SK-N-SH treated with all-trans-retinoic acid at 6 μM for 48 hours (cell line): ENCODE measurements around the gene CCNE1.

Source experiments
- ARNTL ChIP-seq: fragments of 450-650 bp; formaldehyde crosslinking; IDR thresholded peaks from 2 replicates; pipeline ENCODE4 v1.5.0; 2020; ENCODE audit warnings: low read depth, mild to moderate bottlenecking, moderate library complexity, borderline replicate concordance
- BACH2 ChIP-seq: fragments of 250-450 bp; sonication (Bioruptor Pico); IDR thresholded peaks from 2 replicates; pipeline ENCODE4 v1.9.0; 2021; ENCODE audit warnings: mild to moderate bottlenecking, borderline replicate concordance
- OSR1 ChIP-seq: fragments of 250-450 bp; sonication (Bioruptor Pico); IDR thresholded peaks from 2 replicates; pipeline ENCODE4 v1.8.0; 2022; ENCODE audit warnings: moderate library complexity, mild to moderate bottlenecking, inconsistent platforms
- SNAI2 ChIP-seq: fragments of 250-450 bp; sonication (Bioruptor Pico); IDR thresholded peaks from 2 replicates; pipeline ENCODE4 v1.5.0; 2020; ENCODE audit warnings: mild to moderate bottlenecking, moderate library complexity
- ZC3H10 ChIP-seq: fragments of 250-450 bp; sonication (Bioruptor Pico); IDR thresholded peaks from 2 replicates; pipeline ENCODE4 v1.5.1; 2021; ENCODE audit warnings: mild to moderate bottlenecking, moderate library complexity
- TF ChIP-seq, protein P1 (sequence below): fragments of 250-450 bp; sonication (Bioruptor Pico); IDR thresholded peaks from 2 replicates; pipeline ENCODE4 v1.5.1; 2021; ENCODE audit warnings: mild to moderate bottlenecking, moderate library complexity
- TF ChIP-seq, protein P2 (sequence below): fragments of 250-450 bp; sonication (Bioruptor Pico); IDR thresholded peaks from 2 replicates; pipeline ENCODE4 v1.8.0; 2020; ENCODE audit warnings: mild to moderate bottlenecking, moderate library complexity, borderline replicate concordance
- TF ChIP-seq, protein P3 (sequence below): fragments of 250-450 bp; sonication (Bioruptor Pico); IDR thresholded peaks from 2 replicates; pipeline ENCODE4 v1.5.1; 2020; ENCODE audit warnings: low read depth, mild to moderate bottlenecking, moderate library complexity

DNA sequence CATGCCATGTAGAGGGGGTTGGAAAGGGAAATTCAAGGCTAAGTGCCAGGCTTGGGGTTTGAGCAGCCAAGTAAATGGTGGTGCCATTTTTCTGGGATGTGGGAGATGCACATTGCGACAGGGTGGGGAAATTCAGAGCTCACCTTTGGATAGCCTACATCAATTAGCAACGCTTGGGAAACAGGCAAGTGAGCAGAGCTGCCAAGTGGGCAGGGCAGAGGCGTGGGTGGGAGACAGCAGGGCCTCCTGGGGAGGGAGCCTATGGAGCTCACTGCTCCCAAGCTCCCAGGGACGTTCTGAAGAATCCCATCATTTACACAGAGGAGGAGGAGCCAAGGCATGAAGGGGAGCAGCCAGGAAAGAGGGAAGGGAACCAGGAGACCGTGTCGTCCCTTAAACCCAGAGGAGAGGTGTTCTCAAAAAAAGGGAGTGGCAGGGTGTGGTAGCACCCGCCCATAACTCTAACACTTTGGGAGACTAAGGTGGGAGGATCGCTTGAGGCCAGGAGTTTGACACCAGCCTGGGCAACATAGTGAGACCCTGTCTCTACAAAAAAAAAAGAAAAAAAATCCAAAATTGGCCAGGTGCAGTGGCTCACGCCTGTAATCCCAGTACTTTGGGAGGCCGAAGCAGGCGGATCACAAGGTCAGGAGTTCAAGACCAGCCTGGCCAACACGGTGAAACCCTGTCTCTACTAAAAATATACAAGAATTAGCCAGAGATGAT lies 11.5 kb upstream of the CCNE1 start:
- TF ChIP-seq OSR1 (CRISPR knock-in tag) (no peak), ZC3H10 (CRISPR knock-in tag) (no peak), BACH2 (CRISPR knock-in tag) (no peak), SNAI2 (CRISPR knock-in tag) (no peak), ARNTL (CRISPR knock-in tag) (no peak)
- TF ChIP-seq, protein P1, sequence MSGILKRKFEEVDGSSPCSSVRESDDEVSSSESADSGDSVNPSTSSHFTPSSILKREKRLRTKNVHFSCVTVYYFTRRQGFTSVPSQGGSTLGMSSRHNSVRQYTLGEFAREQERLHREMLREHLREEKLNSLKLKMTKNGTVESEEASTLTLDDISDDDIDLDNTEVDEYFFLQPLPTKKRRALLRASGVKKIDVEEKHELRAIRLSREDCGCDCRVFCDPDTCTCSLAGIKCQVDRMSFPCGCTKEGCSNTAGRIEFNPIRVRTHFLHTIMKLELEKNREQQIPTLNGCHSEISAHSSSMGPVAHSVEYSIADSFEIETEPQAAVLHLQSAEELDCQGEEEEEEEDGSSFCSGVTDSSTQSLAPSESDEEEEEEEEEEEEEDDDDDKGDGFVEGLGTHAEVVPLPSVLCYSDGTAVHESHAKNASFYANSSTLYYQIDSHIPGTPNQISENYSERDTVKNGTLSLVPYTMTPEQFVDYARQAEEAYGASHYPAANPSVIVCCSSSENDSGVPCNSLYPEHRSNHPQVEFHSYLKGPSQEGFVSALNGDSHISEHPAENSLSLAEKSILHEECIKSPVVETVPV (CRISPR knock-in tag): no peak
- TF ChIP-seq, protein P2, sequence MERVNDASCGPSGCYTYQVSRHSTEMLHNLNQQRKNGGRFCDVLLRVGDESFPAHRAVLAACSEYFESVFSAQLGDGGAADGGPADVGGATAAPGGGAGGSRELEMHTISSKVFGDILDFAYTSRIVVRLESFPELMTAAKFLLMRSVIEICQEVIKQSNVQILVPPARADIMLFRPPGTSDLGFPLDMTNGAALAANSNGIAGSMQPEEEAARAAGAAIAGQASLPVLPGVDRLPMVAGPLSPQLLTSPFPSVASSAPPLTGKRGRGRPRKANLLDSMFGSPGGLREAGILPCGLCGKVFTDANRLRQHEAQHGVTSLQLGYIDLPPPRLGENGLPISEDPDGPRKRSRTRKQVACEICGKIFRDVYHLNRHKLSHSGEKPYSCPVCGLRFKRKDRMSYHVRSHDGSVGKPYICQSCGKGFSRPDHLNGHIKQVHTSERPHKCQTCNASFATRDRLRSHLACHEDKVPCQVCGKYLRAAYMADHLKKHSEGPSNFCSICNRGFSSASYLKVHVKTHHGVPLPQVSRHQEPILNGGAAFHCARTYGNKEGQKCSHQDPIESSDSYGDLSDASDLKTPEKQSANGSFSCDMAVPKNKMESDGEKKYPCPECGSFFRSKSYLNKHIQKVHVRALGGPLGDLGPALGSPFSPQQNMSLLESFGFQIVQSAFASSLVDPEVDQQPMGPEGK (CRISPR knock-in tag): no peak
- TF ChIP-seq, protein P3, sequence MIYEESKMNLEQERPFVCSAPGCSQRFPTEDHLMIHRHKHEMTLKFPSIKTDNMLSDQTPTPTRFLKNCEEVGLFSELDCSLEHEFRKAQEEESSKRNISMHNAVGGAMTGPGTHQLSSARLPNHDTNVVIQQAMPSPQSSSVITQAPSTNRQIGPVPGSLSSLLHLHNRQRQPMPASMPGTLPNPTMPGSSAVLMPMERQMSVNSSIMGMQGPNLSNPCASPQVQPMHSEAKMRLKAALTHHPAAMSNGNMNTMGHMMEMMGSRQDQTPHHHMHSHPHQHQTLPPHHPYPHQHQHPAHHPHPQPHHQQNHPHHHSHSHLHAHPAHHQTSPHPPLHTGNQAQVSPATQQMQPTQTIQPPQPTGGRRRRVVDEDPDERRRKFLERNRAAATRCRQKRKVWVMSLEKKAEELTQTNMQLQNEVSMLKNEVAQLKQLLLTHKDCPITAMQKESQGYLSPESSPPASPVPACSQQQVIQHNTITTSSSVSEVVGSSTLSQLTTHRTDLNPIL (CRISPR knock-in tag): no peak
